Neuron (in vitro differentiated cells): ENCODE data around the gene FAM20B.

Experiments
- H2AFZ ChIP-seq: one replicate; pipeline ENCODE4 v1.6.1; 2013; ENCODE audit warnings: low read depth, mild to moderate bottlenecking, inconsistent platforms, low read length, moderate library complexity
- H3K27me3 ChIP-seq: one replicate; pipeline ENCODE4 v1.6.1; 2013; ENCODE audit warnings: low read length; ENCODE audit not compliant: insufficient read depth
- H3K36me3 ChIP-seq: one replicate; pipeline ENCODE4 v1.6.1; 2013; ENCODE audit warnings: low read length; ENCODE audit not compliant: insufficient read depth
- H3K4me1 ChIP-seq: one replicate; pipeline ENCODE4 v1.6.1; 2013; ENCODE audit warnings: low read length; ENCODE audit not compliant: insufficient read depth
- H3K4me3 ChIP-seq: 2 replicates; pipeline ENCODE4 v1.5.1; 2013; ENCODE audit warnings: mild to moderate bottlenecking, low read length, moderate library complexity
- H3K9me3 ChIP-seq: one replicate; pipeline ENCODE4 v1.6.1; 2013; ENCODE audit warnings: low read length

The FAM20B gene

GRCh38 chr1:179080866-179081686 lies 55.4 kb downstream of the FAM20B start:
- Histone ChIP-seq H3K27me3 (no peaks in the 10 kb centered on the region), H3K36me3 (peaks cover 8% of the 10 kb centered on the region), H3K9me3 (no peaks in the 10 kb centered on the region), H3K4me1 (peaks cover 13% of the 10 kb centered on the region), H3K4me3 (peak overlapping the region; percentile 69), H2AFZ (peak overlapping the region; percentile 86)

DNA sequence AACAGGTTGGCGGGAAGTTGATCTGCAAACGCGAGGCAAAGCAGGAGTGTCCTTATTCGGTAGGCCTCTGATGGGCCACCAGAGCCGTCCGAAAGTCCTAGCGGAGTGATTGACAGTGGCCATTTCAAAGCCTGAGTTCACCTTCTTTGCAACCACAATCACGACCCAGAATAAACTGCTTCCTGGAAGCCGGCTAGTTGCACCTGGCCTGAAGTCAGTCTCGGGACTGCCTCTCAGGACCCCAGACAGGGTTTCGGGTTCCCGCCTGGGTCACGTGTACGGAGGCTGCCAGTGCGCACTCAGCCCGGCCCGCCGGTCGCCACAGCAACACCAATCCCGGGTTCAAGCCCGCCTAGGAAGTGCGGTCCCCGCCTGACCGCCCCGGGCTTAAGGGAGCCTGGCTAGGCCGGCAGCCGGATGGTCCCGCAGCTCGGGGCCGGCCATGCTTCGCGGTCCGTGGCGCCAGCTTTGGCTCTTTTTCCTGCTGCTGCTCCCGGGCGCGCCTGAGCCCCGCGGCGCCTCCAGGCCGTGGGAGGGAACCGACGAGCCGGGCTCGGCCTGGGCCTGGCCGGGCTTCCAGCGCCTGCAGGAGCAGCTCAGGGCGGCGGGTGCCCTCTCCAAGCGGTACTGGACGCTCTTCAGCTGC lies 56.1 kb downstream of the FAM20B start, which contains the start of gene TOR3A:
Gene TOR3A (plus strand): TSS at position 384 of the 646 bp plus-strand sequence. CDS start 59 bp downstream, at position 443.
- H3K4me1 ChIP-seq, result peaks cover 13% of the 10 kb centered on the region
- no peaks in the 10 kb centered on the region for H3K27me3 ChIP-seq
- peak within 1 kb of the TSS; percentile 69 for H3K4me3 ChIP-seq
- H3K9me3 ChIP-seq, result no peaks in the 10 kb centered on the region
- peak within 1 kb of the TSS; percentile 86 for H2AFZ ChIP-seq
- H3K36me3 ChIP-seq, result peaks cover 8% of the 10 kb centered on the region

- no peaks in the 10 kb centered on the region for H3K9me3 ChIP-seq
- H3K27me3 ChIP-seq, result no peaks in the 10 kb centered on the region
- H2AFZ ChIP-seq, result peak overlapping the region; percentile 86
- peaks cover 13% of the 10 kb centered on the region for H3K4me1 ChIP-seq
- peak overlapping the region; percentile 69 for H3K4me3 ChIP-seq
- peaks cover 8% of the 10 kb centered on the region for H3K36me3 ChIP-seq
These were observed 56.8 kb downstream of the FAM20B start for GRCh38 chr1:179082333-179082998.

- peak overlapping the region; percentile 86 for H2AFZ ChIP-seq
These were observed 57.3 kb downstream of the FAM20B start for GRCh38 chr1:179082999-179083335.

DNA sequence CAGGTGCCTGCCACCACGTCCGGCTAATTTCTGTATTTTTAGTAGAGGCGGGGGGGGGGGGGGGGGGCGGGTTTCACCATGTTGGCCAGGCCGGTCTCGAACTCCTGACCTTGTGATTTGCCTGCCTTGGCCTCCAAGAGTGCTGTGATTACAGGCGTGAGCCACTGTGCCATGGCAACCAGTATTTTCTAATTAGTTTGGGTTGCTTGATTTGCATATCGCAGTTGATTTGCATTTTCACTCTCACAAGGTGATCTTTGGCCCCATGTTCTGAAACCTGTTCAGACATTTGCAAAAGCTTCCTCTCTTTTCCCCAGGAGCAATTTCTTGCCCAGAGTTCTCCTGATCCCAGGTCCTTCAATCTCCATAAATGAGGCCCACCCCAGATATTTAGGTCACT lies 57.8 kb downstream of the FAM20B start:
- Histone ChIP-seq H3K4me1 (peaks cover 13% of the 10 kb centered on the region), H3K36me3 (peaks cover 14% of the 10 kb centered on the region), H3K9me3 (no peaks in the 10 kb centered on the region), H3K4me3 (no peak overlapping the region), H3K27me3 (no peaks in the 10 kb centered on the region), H2AFZ (no peak overlapping the region)

More at GRCh38 chr1:179082999-179083335, 57.3 kb downstream of the FAM20B start:
- no peaks in the 10 kb centered on the region for H3K27me3 ChIP-seq
- peak overlapping the region; percentile 69 for H3K4me3 ChIP-seq
- H3K9me3 ChIP-seq, result no peaks in the 10 kb centered on the region
- H3K4me1 ChIP-seq, result peaks cover 13% of the 10 kb centered on the region
- peaks cover 11% of the 10 kb centered on the region for H3K36me3 ChIP-seq

- Histone ChIP-seq H3K27me3 (no peaks in the 10 kb centered on the region), H3K36me3 (peaks cover 36% of the 10 kb centered on the region), H2AFZ (no peak overlapping the region), H3K4me3 (no peak overlapping the region), H3K4me1 (peaks cover 5% of the 10 kb centered on the region), H3K9me3 (no peaks in the 10 kb centered on the region)
These were observed 62.0 kb downstream of the FAM20B start for GRCh38 chr1:179087665-179088064.

GRCh38 chr1:179089827-179090482 lies 64.3 kb downstream of the FAM20B start:
- no peaks in the 10 kb centered on the region for H3K9me3 ChIP-seq
- peaks cover 55% of the 10 kb centered on the region for H3K36me3 ChIP-seq
- no peaks in the 10 kb centered on the region for H3K4me1 ChIP-seq
- no peaks in the 10 kb centered on the region for H3K27me3 ChIP-seq
- no peak overlapping the region for H3K4me3 ChIP-seq
- no peak overlapping the region for H2AFZ ChIP-seq

DNA sequence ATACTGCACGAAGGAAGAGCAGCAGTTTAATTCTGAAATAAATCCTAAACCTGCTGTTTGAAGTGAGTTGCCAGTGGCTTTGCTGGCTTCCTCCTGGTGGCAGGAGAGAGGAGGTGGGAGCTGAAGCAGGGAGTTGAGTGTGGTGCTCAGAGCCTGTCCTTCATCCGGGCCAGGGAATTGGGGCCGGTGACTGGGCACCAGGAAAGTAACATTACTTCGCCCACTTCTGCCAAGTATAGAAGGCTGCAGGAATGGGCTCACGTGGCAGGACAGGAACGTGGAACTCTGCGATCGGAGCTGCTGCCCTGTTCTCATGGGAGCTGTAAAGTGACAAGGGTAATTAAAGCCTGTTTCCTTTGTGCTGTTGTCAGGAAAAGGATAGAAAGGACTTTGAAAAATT lies 64.8 kb downstream of the FAM20B start:
- no peaks in the 10 kb centered on the region for H3K9me3 ChIP-seq
- H3K36me3 ChIP-seq, result peaks cover 58% of the 10 kb centered on the region
- H3K4me3 ChIP-seq, result no peak overlapping the region
- no peaks in the 10 kb centered on the region for H3K27me3 ChIP-seq
- no peaks in the 10 kb centered on the region for H3K4me1 ChIP-seq
- no peak overlapping the region for H2AFZ ChIP-seq

- Histone ChIP-seq H3K4me3 (no peak overlapping the region), H3K36me3 (peaks cover 57% of the 10 kb centered on the region), H3K9me3 (no peaks in the 10 kb centered on the region), H3K4me1 (no peaks in the 10 kb centered on the region), H3K27me3 (no peaks in the 10 kb centered on the region), H2AFZ (no peak overlapping the region)
These were observed 65.2 kb downstream of the FAM20B start for GRCh38 chr1:179090923-179091322.

- peaks cover 58% of the 10 kb centered on the region for H3K36me3 ChIP-seq
- no peaks in the 10 kb centered on the region for H3K27me3 ChIP-seq
- H3K4me1 ChIP-seq, result no peaks in the 10 kb centered on the region
- H2AFZ ChIP-seq, result no peak overlapping the region
- H3K4me3 ChIP-seq, result no peak overlapping the region
- H3K9me3 ChIP-seq, result no peaks in the 10 kb centered on the region
These were observed 66.0 kb downstream of the FAM20B start for GRCh38 chr1:179091691-179092165.

GRCh38 chr1:179092896-179093461 lies 67.3 kb downstream of the FAM20B start:
- no peaks in the 10 kb centered on the region for H3K9me3 ChIP-seq
- no peak overlapping the region for H3K4me3 ChIP-seq
- H3K27me3 ChIP-seq, result no peaks in the 10 kb centered on the region
- no peaks in the 10 kb centered on the region for H3K4me1 ChIP-seq
- H3K36me3 ChIP-seq, result peaks cover 59% of the 10 kb centered on the region
- no peak overlapping the region for H2AFZ ChIP-seq

- Histone ChIP-seq H3K36me3 (peaks cover 52% of the 10 kb centered on the region), H3K9me3 (no peaks in the 10 kb centered on the region), H3K4me3 (no peak overlapping the region), H3K4me1 (no peaks in the 10 kb centered on the region), H2AFZ (no peak overlapping the region), H3K27me3 (no peaks in the 10 kb centered on the region)
These were observed 69.1 kb downstream of the FAM20B start for GRCh38 chr1:179094818-179095217.
